HL-60 (cell line): ENCODE measurements around the gene ZNF234.

ENCODE experiments used
- DNase-seq, 2 experiments: peaks; one replicate each; pipeline ENCODE4 v3.0.0-alpha.2; 2010 to 2020; ENCODE audit warnings: low read depth in 1 of 2, low spot score in 1 of 2
- H3K27ac ChIP-seq: fragments of 250-450 bp; sonication (Bioruptor Pico); replicated peaks from 2 replicates; pipeline ENCODE4 v1.5.1; 2020; ENCODE audit warnings: mild to moderate bottlenecking, moderate library complexity
- H3K27me3 ChIP-seq: fragments of 250-450 bp; sonication (Bioruptor Pico); 2 replicates; pipeline ENCODE4 v1.5.1; 2021; ENCODE audit warnings: mild to moderate bottlenecking, moderate library complexity; ENCODE audit not compliant: insufficient read depth, poor library complexity, severe bottlenecking
- H3K4me3 ChIP-seq: replicated peaks from 2 replicates; pipeline ENCODE4 v1.5.1; 2011; ENCODE audit warnings: mild to moderate bottlenecking, control low read depth, low read length; ENCODE audit not compliant: insufficient read depth
- GABPA ChIP-seq: IDR thresholded peaks from 2 replicates; pipeline ENCODE4 v1.6.1; 2012; ENCODE audit warnings: low read depth
- POLR2AphosphoS5 ChIP-seq: IDR thresholded peaks from 2 replicates; pipeline ENCODE4 v1.6.1; 2012; ENCODE audit warnings: low read depth
- SPI1 ChIP-seq: IDR thresholded peaks from 2 replicates; pipeline ENCODE4 v1.6.1; 2012; ENCODE audit warnings: low read depth, mild to moderate bottlenecking, borderline replicate concordance
- TF ChIP-seq, protein P1 (sequence below): IDR thresholded peaks from 2 replicates; pipeline ENCODE4 v1.6.1; 2012; ENCODE audit warnings: low read depth; ENCODE audit not compliant: insufficient replicate concordance
- TF ChIP-seq, protein P2 (sequence below): IDR thresholded peaks from one replicate; pipeline ENCODE4 v1.5.1; 2011; ENCODE audit warnings: low read length, control low read depth, inconsistent platforms; ENCODE audit not compliant: insufficient read depth

ZNF234 gene

DNA sequence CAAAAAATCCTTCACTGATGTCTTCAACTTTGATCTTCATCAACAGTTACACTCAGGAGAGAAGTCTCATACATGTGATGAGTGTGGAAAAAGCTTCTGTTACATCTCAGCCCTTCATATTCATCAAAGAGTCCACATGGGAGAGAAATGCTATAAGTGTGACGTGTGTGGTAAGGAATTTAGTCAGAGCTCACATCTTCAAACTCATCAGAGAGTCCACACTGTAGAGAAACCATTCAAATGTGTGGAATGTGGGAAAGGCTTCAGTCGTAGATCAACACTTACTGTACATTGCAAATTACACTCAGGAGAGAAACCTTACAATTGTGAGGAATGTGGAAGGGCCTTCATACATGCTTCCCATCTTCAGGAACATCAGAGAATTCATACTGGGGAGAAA, 15.1 kb downstream of the ZNF234 start:
- H3K27me3 ChIP-seq: no peaks in the 10 kb centered on the region
- no peak overlapping the region for H3K4me3 ChIP-seq
- H3K27ac ChIP-seq: no peak overlapping the region
- no peak for DNase-seq
- TF ChIP-seq POLR2AphosphoS5: no peak

DNA sequence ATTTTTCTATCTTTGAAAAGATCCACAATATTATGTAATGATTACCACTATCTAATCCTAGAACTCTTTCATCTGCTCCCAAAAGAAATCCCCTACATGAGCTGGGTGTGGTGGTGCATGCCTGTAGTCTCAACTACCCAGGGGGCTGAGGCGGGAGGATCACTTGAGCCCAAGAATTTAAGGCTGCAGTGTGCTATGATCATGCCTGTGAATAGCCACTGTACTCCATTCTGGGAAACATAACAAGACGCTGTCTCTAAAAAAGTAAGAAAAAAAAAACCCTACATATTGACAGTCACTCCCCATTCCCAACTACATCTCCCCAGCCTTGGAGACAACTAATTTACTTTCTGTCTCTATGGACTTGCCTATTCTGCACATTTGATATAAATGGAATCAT, 22.4 kb downstream of the ZNF234 start:
- Histone ChIP-seq H3K4me3 (no peak overlapping the region), H3K27me3 (no peaks in the 10 kb centered on the region), H3K27ac (no peak overlapping the region)
- no peak for DNase-seq
- TF ChIP-seq POLR2AphosphoS5: no peak
- TF ChIP-seq GABPA: no peak
- TF ChIP-seq SPI1: no peak
- TF ChIP-seq, protein P1, sequence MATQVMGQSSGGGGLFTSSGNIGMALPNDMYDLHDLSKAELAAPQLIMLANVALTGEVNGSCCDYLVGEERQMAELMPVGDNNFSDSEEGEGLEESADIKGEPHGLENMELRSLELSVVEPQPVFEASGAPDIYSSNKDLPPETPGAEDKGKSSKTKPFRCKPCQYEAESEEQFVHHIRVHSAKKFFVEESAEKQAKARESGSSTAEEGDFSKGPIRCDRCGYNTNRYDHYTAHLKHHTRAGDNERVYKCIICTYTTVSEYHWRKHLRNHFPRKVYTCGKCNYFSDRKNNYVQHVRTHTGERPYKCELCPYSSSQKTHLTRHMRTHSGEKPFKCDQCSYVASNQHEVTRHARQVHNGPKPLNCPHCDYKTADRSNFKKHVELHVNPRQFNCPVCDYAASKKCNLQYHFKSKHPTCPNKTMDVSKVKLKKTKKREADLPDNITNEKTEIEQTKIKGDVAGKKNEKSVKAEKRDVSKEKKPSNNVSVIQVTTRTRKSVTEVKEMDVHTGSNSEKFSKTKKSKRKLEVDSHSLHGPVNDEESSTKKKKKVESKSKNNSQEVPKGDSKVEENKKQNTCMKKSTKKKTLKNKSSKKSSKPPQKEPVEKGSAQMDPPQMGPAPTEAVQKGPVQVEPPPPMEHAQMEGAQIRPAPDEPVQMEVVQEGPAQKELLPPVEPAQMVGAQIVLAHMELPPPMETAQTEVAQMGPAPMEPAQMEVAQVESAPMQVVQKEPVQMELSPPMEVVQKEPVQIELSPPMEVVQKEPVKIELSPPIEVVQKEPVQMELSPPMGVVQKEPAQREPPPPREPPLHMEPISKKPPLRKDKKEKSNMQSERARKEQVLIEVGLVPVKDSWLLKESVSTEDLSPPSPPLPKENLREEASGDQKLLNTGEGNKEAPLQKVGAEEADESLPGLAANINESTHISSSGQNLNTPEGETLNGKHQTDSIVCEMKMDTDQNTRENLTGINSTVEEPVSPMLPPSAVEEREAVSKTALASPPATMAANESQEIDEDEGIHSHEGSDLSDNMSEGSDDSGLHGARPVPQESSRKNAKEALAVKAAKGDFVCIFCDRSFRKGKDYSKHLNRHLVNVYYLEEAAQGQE: no peak
- TF ChIP-seq, protein P2, sequence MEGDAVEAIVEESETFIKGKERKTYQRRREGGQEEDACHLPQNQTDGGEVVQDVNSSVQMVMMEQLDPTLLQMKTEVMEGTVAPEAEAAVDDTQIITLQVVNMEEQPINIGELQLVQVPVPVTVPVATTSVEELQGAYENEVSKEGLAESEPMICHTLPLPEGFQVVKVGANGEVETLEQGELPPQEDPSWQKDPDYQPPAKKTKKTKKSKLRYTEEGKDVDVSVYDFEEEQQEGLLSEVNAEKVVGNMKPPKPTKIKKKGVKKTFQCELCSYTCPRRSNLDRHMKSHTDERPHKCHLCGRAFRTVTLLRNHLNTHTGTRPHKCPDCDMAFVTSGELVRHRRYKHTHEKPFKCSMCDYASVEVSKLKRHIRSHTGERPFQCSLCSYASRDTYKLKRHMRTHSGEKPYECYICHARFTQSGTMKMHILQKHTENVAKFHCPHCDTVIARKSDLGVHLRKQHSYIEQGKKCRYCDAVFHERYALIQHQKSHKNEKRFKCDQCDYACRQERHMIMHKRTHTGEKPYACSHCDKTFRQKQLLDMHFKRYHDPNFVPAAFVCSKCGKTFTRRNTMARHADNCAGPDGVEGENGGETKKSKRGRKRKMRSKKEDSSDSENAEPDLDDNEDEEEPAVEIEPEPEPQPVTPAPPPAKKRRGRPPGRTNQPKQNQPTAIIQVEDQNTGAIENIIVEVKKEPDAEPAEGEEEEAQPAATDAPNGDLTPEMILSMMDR: no peak

DNA sequence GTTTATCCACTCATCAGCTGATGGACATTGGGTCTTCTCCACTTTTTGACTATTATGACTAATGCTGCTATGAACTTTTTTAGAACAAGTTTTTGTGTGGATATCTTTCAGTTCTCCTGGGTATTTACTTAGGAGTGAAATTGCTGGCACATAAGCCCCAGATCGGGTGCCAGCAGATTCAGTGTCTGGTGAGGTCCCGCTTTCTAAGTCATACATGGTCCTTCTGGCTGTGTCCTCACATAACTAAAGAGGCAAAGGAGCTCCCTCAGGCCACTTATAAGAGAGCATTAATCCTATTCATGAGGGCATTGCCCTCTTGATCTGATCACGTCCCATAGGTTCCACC, 22.9 kb downstream of the ZNF234 start:
- H3K27me3 ChIP-seq: no peaks in the 10 kb centered on the region
- TF ChIP-seq, protein P1: no peak
- TF ChIP-seq GABPA (no peak), SPI1 (no peak), POLR2AphosphoS5 (no peak)
- TF ChIP-seq, protein P2: no peak
- peak overlapping the region; percentile 61 for H3K4me3 ChIP-seq
- H3K27ac ChIP-seq: peak overlapping the region; percentile 77
- no peak for DNase-seq

DNA sequence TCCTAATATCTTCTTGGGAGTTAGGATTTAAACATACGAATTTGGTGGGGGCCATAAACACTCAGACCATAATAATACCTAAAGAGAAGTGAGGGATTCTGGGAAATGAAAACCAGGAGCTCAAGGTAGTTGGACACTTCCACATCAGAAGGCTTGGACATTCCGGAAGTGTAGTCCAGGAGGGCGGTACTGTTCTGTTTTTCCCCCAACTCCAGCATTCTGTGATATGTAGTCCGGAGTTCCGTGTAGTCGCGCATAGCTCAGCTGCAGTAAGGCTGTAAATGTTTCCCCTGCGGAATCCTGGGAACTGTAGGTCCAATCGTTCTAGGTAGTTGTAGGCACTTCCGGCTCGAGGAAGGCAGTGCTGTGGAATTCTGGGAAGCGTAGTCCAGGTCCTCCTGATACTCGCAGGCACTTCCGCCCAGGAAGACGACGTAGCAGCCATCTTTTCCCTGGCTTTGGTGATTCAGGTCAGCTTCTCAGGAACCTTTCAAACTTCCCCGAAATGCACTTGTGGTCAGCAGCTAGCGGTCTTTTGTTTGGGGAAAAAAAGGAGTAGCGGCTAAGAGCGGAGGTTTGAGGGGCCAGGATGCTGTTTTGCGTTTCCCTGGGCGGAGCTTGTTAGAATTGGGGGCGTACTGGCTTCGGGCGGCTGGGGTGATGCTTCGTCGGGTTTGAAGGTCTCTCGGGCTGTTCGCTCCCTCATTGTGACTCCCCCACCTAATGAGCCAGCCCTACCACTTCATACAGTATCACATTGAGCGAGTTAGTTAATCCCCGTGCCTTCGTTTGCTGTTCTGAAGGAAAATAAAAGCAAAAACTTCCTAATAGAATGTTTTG, 23.5 kb downstream of the ZNF234 start, which contains the start of gene ZNF226:
Gene ZNF226 (plus strand): TSS at position 428 of the 840 bp plus-strand sequence. CDS start 4,981 bp downstream, outside the sequence.
- peak within 1 kb of the TSS; percentile 77 for H3K27ac ChIP-seq

More for the DNA sequence above, 23.5 kb downstream of the ZNF234 start, which contains the start of gene ZNF226:
- H3K27me3 ChIP-seq: no peaks in the 10 kb centered on the region
- peak within 1 kb of the TSS; percentile 61 for H3K4me3 ChIP-seq
- TF ChIP-seq SPI1: peak; percentile 79
- TF ChIP-seq GABPA: peak; percentile 93
- peak; percentile 63 for TF ChIP-seq POLR2AphosphoS5
- TF ChIP-seq, protein P2: no peak
- TF ChIP-seq, protein P1: no peak
- DNase-seq: peak; percentile 98 to 99
